Large intestine (tissue), 3 donors: Measurements from ENCODE around the gene UGT1A7. TPM values are rescaled to one million over a fixed set of nuclear protein-coding genes. Genes with fewer than 3 reads are reported as not detected.

Experiments used
- DNase-seq, 2 donors: peaks; one replicate each; pipeline versions ENCODE4 v3.0.0 to v3.0.0-alpha.2; 2013
- H3K27ac ChIP-seq: one replicate; pipeline ENCODE4 v1.5.1; 2013; ENCODE audit warnings: low read length
- H3K27me3 ChIP-seq: 2 replicates; pipeline ENCODE4 v1.6.1; 2013; ENCODE audit warnings: low read length; ENCODE audit not compliant: control insufficient read depth, insufficient read depth
- H3K36me3 ChIP-seq: 2 replicates; pipeline ENCODE4 v1.6.1; 2013; ENCODE audit warnings: low read length; ENCODE audit not compliant: control insufficient read depth, insufficient read depth
- H3K4me1 ChIP-seq: one replicate; pipeline ENCODE4 v1.6.1; 2013; ENCODE audit warnings: low read length; ENCODE audit not compliant: control insufficient read depth, insufficient read depth
- H3K4me3 ChIP-seq: one replicate; pipeline ENCODE4 v1.5.1; 2013; ENCODE audit warnings: low read length
- H3K9me3 ChIP-seq: one replicate; pipeline ENCODE4 v1.6.1; 2013; ENCODE audit warnings: mild to moderate bottlenecking, low read depth, low read length, moderate library complexity; ENCODE audit not compliant: control insufficient read depth
- WGBS: methylation state at CpG from one replicate; pipeline ENCODE4 v1.1.5; 2013; ENCODE audit warnings: low lambda C conversion rate; ENCODE audit not compliant: insufficient coverage; 5-methylcytosine and 5-hydroxymethylcytosine counted together
- polyA plus RNA-seq: library from polyadenylated mRNA; unstranded; fragments of 120-200 nt; gene quantifications from one replicate; pipeline ENCODE4 v1.2.1, GENCODE V29; 2013

UGT1A7 gene
- polyA plus RNA-seq, 1 donor, result not detected

DNA sequence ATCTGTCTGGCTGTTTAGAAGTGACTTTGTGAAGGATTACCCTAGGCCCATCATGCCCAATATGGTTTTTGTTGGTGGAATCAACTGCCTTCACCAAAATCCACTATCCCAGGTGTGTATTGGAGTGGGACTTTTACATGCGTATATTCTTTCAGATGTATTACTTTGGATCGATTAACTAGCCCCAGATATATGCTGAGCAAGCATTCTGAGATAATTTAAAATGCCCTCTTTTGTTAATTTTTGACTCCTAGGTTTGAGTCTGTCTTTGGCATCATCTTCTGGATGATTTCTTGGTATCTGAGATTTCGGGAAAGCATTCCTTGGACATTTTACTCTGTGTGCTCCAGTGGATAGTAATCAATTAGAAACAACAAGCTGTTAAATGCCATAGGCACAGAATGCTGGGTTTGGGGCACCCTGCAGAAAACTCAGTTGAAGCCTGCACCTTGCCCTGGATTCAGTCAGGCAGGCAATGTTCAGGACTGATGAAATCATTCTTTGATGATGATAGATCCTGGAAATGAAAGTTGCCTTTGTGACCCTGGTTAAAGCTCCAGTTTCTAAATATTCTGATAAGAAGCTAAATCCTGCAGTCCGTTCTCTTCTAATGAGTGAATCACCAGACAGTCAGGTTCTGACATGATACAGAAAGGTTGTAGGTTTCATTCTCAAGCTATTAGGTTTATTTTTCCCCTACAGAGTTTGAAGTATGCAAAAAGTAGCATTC, 79.5 kb downstream of the UGT1A7 start:
- Histone ChIP-seq H3K9me3 (peaks cover 10% of the 10 kb centered on the region), H3K4me3 (no peak overlapping the region), H3K27me3 (no peaks in the 10 kb centered on the region), H3K4me1 (peaks cover 62% of the 10 kb centered on the region), H3K27ac (peak overlapping the region; percentile 56), H3K36me3 (no peaks in the 10 kb centered on the region)
- WGBS, result 80% methylated on average over 1 of the region's 4 CpGs
- DNase-seq, result peak; percentile 49 to 77

DNA sequence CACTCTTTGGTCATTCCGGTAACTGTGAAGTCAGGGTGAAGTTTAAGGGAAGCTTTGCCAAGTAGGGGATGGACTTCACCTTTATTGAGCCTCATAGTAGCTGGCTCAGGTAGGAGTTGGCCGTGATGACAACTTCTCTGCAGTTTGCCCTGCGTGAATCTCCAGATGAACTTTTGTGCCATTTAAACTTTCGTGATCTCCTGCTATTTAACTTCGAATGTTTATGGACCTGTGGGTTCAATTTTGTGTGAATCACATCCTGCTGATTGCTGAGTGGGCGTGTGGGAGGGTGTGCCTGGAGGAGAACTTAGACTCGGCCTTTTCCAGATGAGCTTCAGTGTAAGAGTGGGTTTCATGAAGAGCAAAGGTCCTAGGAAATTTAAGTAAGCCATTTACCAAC, 82.6 kb downstream of the UGT1A7 start:
- WGBS, result 12% methylated on average over 3 of the region's 7 CpGs
- peak; percentile 45 to 87 for DNase-seq
- Histone ChIP-seq H3K9me3 (peaks cover 10% of the 10 kb centered on the region), H3K4me3 (no peak overlapping the region), H3K27me3 (no peaks in the 10 kb centered on the region), H3K36me3 (no peaks in the 10 kb centered on the region), H3K4me1 (peaks cover 42% of the 10 kb centered on the region), H3K27ac (peak overlapping the region; percentile 64)

DNA sequence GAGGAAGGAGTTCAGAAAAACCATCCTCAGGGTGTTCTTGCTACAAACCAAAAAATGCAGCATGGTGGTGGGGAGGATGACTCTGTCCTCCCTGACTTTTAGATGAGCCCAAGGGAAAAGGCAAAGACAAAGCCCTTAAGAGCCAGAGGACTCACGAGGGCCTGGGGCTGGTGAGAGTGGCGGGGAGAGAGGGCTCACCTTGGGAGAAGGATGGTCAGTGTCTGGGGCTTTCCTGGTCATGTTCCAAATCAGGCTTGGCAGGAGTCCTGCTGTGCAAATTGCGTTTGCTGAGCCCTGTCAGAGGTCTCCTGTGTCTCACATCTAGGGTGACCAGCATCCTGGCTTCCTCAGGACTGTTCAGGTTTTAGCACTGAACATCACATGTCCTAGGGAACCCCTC, 83.1 kb downstream of the UGT1A7 start:
- no peak overlapping the region for H3K4me3 ChIP-seq
- H3K4me1 ChIP-seq, result peaks cover 38% of the 10 kb centered on the region
- DNase-seq, result no peak
- no peaks in the 10 kb centered on the region for H3K27me3 ChIP-seq
- no CpG with 5 or more reads among the region's 3 CpGs for WGBS
- H3K27ac ChIP-seq, result peak overlapping the region; percentile 64
- H3K9me3 ChIP-seq, result peaks cover 10% of the 10 kb centered on the region
- H3K36me3 ChIP-seq, result no peaks in the 10 kb centered on the region

- H3K4me1 ChIP-seq, result peaks cover 23% of the 10 kb centered on the region
- H3K4me3 ChIP-seq, result no peak overlapping the region
- H3K27me3 ChIP-seq, result no peaks in the 10 kb centered on the region
- WGBS, result no CpG with 5 or more reads among the region's 4 CpGs
- H3K36me3 ChIP-seq, result no peaks in the 10 kb centered on the region
- H3K9me3 ChIP-seq, result peaks cover 3% of the 10 kb centered on the region
- H3K27ac ChIP-seq, result no peak overlapping the region
- DNase-seq, result no peak
These were observed 84.7 kb downstream of the UGT1A7 start for GRCh38 chr2:233766416-233766815.

- Histone ChIP-seq H3K36me3 (no peaks in the 10 kb centered on the region), H3K27ac (no peak overlapping the region), H3K4me1 (peaks cover 16% of the 10 kb centered on the region), H3K27me3 (no peaks in the 10 kb centered on the region), H3K9me3 (peaks cover 3% of the 10 kb centered on the region), H3K4me3 (no peak overlapping the region)
- WGBS, result 100% methylated on average over 1 of the region's 4 CpGs
- DNase-seq, result no peak
These were observed 86.4 kb downstream of the UGT1A7 start for GRCh38 chr2:233768076-233768475.

GRCh38 chr2:233769260-233769659, 87.6 kb downstream of the UGT1A7 start:
- Histone ChIP-seq H3K4me3 (no peak overlapping the region), H3K27me3 (no peaks in the 10 kb centered on the region), H3K4me1 (peaks cover 6% of the 10 kb centered on the region), H3K27ac (no peak overlapping the region), H3K36me3 (no peaks in the 10 kb centered on the region), H3K9me3 (peaks cover 3% of the 10 kb centered on the region)
- DNase-seq, result no peak
- WGBS, result 80% methylated on average over 1 of the region's 9 CpGs

DNA sequence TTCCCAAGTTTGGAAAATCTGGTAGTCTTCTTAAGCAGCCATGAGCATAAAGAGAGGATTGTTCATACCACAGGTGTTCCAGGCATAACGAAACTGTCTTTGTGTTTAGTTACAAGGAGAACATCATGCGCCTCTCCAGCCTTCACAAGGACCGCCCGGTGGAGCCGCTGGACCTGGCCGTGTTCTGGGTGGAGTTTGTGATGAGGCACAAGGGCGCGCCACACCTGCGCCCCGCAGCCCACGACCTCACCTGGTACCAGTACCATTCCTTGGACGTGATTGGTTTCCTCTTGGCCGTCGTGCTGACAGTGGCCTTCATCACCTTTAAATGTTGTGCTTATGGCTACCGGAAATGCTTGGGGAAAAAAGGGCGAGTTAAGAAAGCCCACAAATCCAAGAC, 90.5 kb downstream of the UGT1A7 start:
- no peaks in the 10 kb centered on the region for H3K4me1 ChIP-seq
- H3K27ac ChIP-seq, result no peak overlapping the region
- no peak overlapping the region for H3K4me3 ChIP-seq
- no peaks in the 10 kb centered on the region for H3K27me3 ChIP-seq
- H3K9me3 ChIP-seq, result no peaks in the 10 kb centered on the region
- H3K36me3 ChIP-seq, result no peaks in the 10 kb centered on the region
- no peak for DNase-seq
- WGBS, result 100% methylated on average over 2 of the region's 16 CpGs

GRCh38 chr2:233772583-233772982, 90.9 kb downstream of the UGT1A7 start:
- no CpG with 5 or more reads among the region's 5 CpGs for WGBS

GRCh38 chr2:233773854-233774253, 92.2 kb downstream of the UGT1A7 start:
- Histone ChIP-seq H3K27me3 (no peaks in the 10 kb centered on the region), H3K9me3 (no peaks in the 10 kb centered on the region), H3K36me3 (no peaks in the 10 kb centered on the region), H3K4me1 (no peaks in the 10 kb centered on the region), H3K4me3 (no peak overlapping the region), H3K27ac (no peak overlapping the region)
- WGBS, result no CpG with 5 or more reads among the region's 5 CpGs
- DNase-seq, result no peak

More at GRCh38 chr2:233772583-233772982, 90.9 kb downstream of the UGT1A7 start:
- no peak overlapping the region for H3K27ac ChIP-seq
- no peak for DNase-seq
- no peak overlapping the region for H3K4me3 ChIP-seq
- no peaks in the 10 kb centered on the region for H3K27me3 ChIP-seq
- H3K4me1 ChIP-seq, result no peaks in the 10 kb centered on the region
- no peaks in the 10 kb centered on the region for H3K9me3 ChIP-seq
- no peaks in the 10 kb centered on the region for H3K36me3 ChIP-seq

DNA sequence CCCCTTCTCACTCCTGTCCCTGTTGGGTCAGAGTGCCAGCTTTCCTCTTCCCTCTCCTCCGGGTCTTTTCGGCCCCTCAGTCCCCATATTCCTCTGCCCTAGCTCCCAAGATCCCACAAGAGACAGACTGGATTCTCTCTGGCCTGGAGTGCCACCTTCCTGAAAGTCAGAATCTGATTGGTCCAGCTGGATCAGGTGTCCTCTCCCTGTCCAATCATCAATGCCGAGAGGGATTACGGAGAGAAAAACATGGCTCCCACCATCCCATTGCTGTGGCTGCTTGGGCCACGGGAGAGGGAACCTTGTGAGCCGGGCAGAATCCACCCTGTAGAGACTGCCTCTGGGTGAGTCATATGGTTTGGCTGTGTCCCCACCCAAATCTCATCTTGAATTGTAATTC, 93.7 kb downstream of the UGT1A7 start:
- Histone ChIP-seq H3K4me3 (no peak overlapping the region), H3K27me3 (no peaks in the 10 kb centered on the region), H3K9me3 (no peaks in the 10 kb centered on the region), H3K4me1 (no peaks in the 10 kb centered on the region), H3K27ac (no peak overlapping the region), H3K36me3 (no peaks in the 10 kb centered on the region)
- WGBS, result no CpG with 5 or more reads among the region's 6 CpGs
- DNase-seq, result no peak

GRCh38 chr2:233778030-233778429, 96.3 kb downstream of the UGT1A7 start, which contains the start of gene MROH2A:
MROH2A (plus strand) TSS chr2:233778330; CDS start chr2:233779359, 1,029 bp downstream.
- Histone ChIP-seq H3K4me1 (no peaks in the 10 kb centered on the region), H3K27me3 (no peaks in the 10 kb centered on the region), H3K9me3 (no peaks in the 10 kb centered on the region), H3K27ac (no peak within 1 kb of the TSS), H3K36me3 (no peaks in the 10 kb centered on the region), H3K4me3 (no peak within 1 kb of the TSS)
- no peak for DNase-seq
- no CpG with 5 or more reads among the region's 2 CpGs for WGBS
